Liver (tissue), 3 donors: ENCODE results near the gene MEGF6.

Experiments
- GABPA ChIP-seq, 2 donors: IDR thresholded peaks in 1 of 2; conservative IDR thresholded peaks in 1 of 2; 2 replicates each; pipeline ENCODE4 v1.6.1; 2016; ENCODE audit warnings: antibody characterized with exemption in 2 of 2, mild to moderate bottlenecking in 1 of 2, moderate library complexity in 1 of 2
- HNF4A ChIP-seq, 2 donors: conservative IDR thresholded peaks; 2 replicates each; pipeline ENCODE4 v1.6.1; 2016; ENCODE audit warnings: antibody characterized with exemption in 2 of 2, mild to moderate bottlenecking in 2 of 2
- HNF4G ChIP-seq: IDR thresholded peaks from 2 replicates; pipeline ENCODE4 v1.6.1; 2016; ENCODE audit warnings: antibody characterized with exemption
- JUND ChIP-seq, 2 donors: IDR thresholded peaks; 2 replicates each; pipeline ENCODE4 v1.6.1; 2016; ENCODE audit warnings: antibody characterized with exemption in 2 of 2
- NR2F2 ChIP-seq: IDR thresholded peaks from 2 replicates; pipeline ENCODE4 v1.6.1; 2016; ENCODE audit warnings: antibody characterized with exemption
- RAD21 ChIP-seq, 2 donors: IDR thresholded peaks; 2 replicates each; pipeline ENCODE4 v1.6.1; 2016; ENCODE audit warnings: antibody characterized with exemption in 2 of 2, mild to moderate bottlenecking in 2 of 2
- REST ChIP-seq: IDR thresholded peaks from 2 replicates; pipeline ENCODE4 v1.6.1; 2016; ENCODE audit warnings: antibody characterized with exemption, mild to moderate bottlenecking
- RXRA ChIP-seq, 2 donors: IDR thresholded peaks; 2 replicates each; pipeline ENCODE4 v1.6.1; 2017 to 2018; ENCODE audit warnings: antibody characterized with exemption in 2 of 2, mild to moderate bottlenecking in 1 of 2
- SP1 ChIP-seq: IDR thresholded peaks from 2 replicates; pipeline ENCODE4 v1.6.1; 2018; ENCODE audit warnings: antibody characterized with exemption, mild to moderate bottlenecking
- YY1 ChIP-seq: IDR thresholded peaks from 2 replicates; pipeline ENCODE4 v1.6.1; 2016; ENCODE audit warnings: antibody characterized with exemption, mild to moderate bottlenecking
- ZBTB33 ChIP-seq: IDR thresholded peaks from 2 replicates; pipeline ENCODE4 v1.6.1; 2016; ENCODE audit warnings: antibody characterized with exemption
- TF ChIP-seq, protein P1 (sequence below): fragments of 150-350 bp; IDR thresholded peaks from 2 replicates; pipeline ENCODE4 v1.5.1; 2017; ENCODE audit warnings: improper control_type of control experiment, low read depth, low read length; ENCODE audit not compliant: missing input control
- TF ChIP-seq, protein P2 (sequence below): IDR thresholded peaks from 2 replicates; pipeline ENCODE4 v1.6.1; 2016; ENCODE audit warnings: antibody characterized with exemption
- TF ChIP-seq, protein P3 (sequence below): IDR thresholded peaks from 2 replicates; pipeline ENCODE4 v1.6.1; 2016; ENCODE audit warnings: antibody characterized with exemption
- donor health status: healthy.
- donor health status: healthy.

GRCh38 chr1:3503525-3503886 lies 107.8 kb downstream of the MEGF6 start:
- TF ChIP-seq, protein P1, sequence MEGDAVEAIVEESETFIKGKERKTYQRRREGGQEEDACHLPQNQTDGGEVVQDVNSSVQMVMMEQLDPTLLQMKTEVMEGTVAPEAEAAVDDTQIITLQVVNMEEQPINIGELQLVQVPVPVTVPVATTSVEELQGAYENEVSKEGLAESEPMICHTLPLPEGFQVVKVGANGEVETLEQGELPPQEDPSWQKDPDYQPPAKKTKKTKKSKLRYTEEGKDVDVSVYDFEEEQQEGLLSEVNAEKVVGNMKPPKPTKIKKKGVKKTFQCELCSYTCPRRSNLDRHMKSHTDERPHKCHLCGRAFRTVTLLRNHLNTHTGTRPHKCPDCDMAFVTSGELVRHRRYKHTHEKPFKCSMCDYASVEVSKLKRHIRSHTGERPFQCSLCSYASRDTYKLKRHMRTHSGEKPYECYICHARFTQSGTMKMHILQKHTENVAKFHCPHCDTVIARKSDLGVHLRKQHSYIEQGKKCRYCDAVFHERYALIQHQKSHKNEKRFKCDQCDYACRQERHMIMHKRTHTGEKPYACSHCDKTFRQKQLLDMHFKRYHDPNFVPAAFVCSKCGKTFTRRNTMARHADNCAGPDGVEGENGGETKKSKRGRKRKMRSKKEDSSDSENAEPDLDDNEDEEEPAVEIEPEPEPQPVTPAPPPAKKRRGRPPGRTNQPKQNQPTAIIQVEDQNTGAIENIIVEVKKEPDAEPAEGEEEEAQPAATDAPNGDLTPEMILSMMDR: no peak
- TF ChIP-seq GABPA (IDR thresholded peaks at IDR 0.05 in 1 of 2, conservative IDR thresholded peaks at IDR 0.05 in 1 of 2) (no peak), JUND (IDR thresholded peaks at IDR 0.05) (no peak), REST (no peak), SP1 (no peak), RAD21 (IDR thresholded peaks at IDR 0.05) (no peak), HNF4G (no peak), ZBTB33 (no peak), YY1 (no peak), NR2F2 (no peak), RXRA (IDR thresholded peaks at IDR 0.05) (no peak), HNF4A (conservative IDR thresholded peaks at IDR 0.05) (no peak)
- TF ChIP-seq, protein P2, sequence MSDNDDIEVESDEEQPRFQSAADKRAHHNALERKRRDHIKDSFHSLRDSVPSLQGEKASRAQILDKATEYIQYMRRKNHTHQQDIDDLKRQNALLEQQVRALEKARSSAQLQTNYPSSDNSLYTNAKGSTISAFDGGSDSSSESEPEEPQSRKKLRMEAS: no peak
- TF ChIP-seq, protein P3, sequence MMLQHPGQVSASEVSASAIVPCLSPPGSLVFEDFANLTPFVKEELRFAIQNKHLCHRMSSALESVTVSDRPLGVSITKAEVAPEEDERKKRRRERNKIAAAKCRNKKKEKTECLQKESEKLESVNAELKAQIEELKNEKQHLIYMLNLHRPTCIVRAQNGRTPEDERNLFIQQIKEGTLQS: no peak
